HG03097 (cell line): Measurements from ENCODE around the gene POPDC3.
"Not testable (repeated sequence)": the region's sequence is repeated elsewhere in the genome, so short reads cannot be mapped to it uniquely, and the experiment has no call there.

Experiments
- ATAC-seq: cut with Tn5 transposase; IDR thresholded peaks from one replicate; pipeline ENCODE4 v1.9.1; 2021; ENCODE audit not compliant: unreplicated experiment, low FRiP score

Gene POPDC3

GRCh38 chr6:105196076-105196475, 16.3 kb upstream of the POPDC3 start:
- no peak for ATAC-seq

- ATAC-seq: no peak
Observed at GRCh38 chr6:105194591-105194990, 14.8 kb upstream of the POPDC3 start.

- no peak for ATAC-seq
Observed at GRCh38 chr6:105194106-105194505, 14.3 kb upstream of the POPDC3 start.

GRCh38 chr6:105193647-105194046, 13.8 kb upstream of the POPDC3 start:
- ATAC-seq: no peak

GRCh38 chr6:105192707-105193465, 13.1 kb upstream of the POPDC3 start:
- ATAC-seq: no peak

GRCh38 chr6:105191351-105191750, 11.5 kb upstream of the POPDC3 start:
- ATAC-seq: no peak

- no peak for ATAC-seq
Observed at GRCh38 chr6:105189026-105189820, 9.4 kb upstream of the POPDC3 start.

- ATAC-seq: no peak
Observed at GRCh38 chr6:105188251-105188650, 8.4 kb upstream of the POPDC3 start.

- no peak for ATAC-seq
Observed at GRCh38 chr6:105186576-105186975, 6.8 kb upstream of the POPDC3 start.

- ATAC-seq: no peak
Observed at GRCh38 chr6:105184921-105185320, 5.1 kb upstream of the POPDC3 start.

GRCh38 chr6:105181981-105182515, 2.2 kb upstream of the POPDC3 start:
- ATAC-seq: no peak

GRCh38 chr6:105178636-105179035, 1.2 kb downstream of the POPDC3 start:
- no peak for ATAC-seq

GRCh38 chr6:105178110-105178509, 1.7 kb downstream of the POPDC3 start:
- ATAC-seq: no peak

- no peak for ATAC-seq
Observed at GRCh38 chr6:105177556-105177955, 2.3 kb downstream of the POPDC3 start.

GRCh38 chr6:105174512-105174911, 5.3 kb downstream of the POPDC3 start:
- ATAC-seq: no peak

- ATAC-seq: not testable (repeated sequence)
Observed at GRCh38 chr6:105172515-105172914, 7.3 kb downstream of the POPDC3 start.

GRCh38 chr6:105170059-105170458, 9.8 kb downstream of the POPDC3 start:
- no peak for ATAC-seq

- ATAC-seq: no peak
Observed at GRCh38 chr6:105167914-105168313, 11.9 kb downstream of the POPDC3 start.

GRCh38 chr6:105164418-105164817, 15.4 kb downstream of the POPDC3 start:
- no peak for ATAC-seq

- ATAC-seq: no peak
Observed at GRCh38 chr6:105163183-105163582, 16.6 kb downstream of the POPDC3 start.

- ATAC-seq: no peak
Observed at GRCh38 chr6:105162377-105162776, 17.4 kb downstream of the POPDC3 start.

GRCh38 chr6:105161421-105161820, 18.4 kb downstream of the POPDC3 start:
- ATAC-seq: no peak
